Germinal center (tissue), 1 donor: ENCODE measurements around the gene ZSCAN9.
A peak's percentile ranks its signal among the peaks of the same experiment; 100 is the strongest.

Experiments used
- DNase-seq: peaks from one replicate; pipeline ENCODE4 v3.0.0; 2012; ENCODE audit warnings: mixed read lengths, low spot score

ZSCAN9 gene

GRCh38 chr6:28266962-28267694 lies 42.1 kb downstream of the ZSCAN9 start, which contains the start of gene ZSCAN26:
TSS of gene ZSCAN26 (plus strand) at chr6:28267143. CDS start at chr6:28271920, 4,777 bp downstream.
- peak; percentile 75 for DNase-seq

GRCh38 chr6:28267695-28268059 lies 42.6 kb downstream of the ZSCAN9 start:
- no peak for DNase-seq

DNA sequence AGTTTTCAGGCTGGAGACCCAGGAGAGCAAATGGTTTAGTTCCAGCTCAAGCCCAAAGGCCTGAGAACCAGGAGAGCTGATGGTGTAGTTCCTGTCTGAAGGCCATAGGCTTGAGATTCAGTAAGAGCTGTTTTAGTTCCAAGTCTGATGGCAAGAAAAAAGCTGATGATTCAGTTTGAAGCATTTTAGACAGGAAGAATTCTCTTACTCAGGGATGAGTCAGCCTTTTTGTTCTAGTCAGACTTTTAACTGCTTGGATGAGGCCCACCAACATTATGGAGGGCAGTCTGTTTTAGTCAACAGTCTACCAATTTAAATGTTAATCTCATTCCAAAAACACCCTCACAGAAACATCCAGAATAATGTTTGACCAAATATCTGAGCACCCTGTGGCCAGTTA lies 44.4 kb downstream of the ZSCAN9 start:
- no peak for DNase-seq

- DNase-seq: no peak
These were observed 49.8 kb downstream of the ZSCAN9 start for GRCh38 chr6:28274888-28275287.

DNA sequence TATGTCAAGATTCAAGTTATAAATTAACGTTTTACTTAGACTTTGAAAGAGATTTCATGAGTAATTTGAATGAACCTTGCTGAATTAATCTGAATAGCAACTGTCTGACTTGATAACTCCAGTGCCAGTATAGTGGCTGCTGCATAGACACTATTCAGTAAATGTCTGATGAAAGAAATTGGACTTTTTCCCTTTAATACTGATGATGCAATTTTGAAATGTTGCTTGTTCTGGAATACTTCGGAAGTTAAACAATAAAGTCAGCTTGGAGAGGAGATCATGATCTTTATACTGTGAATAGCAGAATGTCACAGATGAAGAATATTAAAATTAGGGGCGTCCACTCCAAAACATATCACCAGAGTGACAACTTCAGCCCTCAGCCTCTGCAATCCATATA lies 52.7 kb downstream of the ZSCAN9 start:
- no peak for DNase-seq

GRCh38 chr6:28280595-28281287 lies 55.7 kb downstream of the ZSCAN9 start:
- DNase-seq: no peak

- peak; percentile 47 for DNase-seq
These were observed 56.4 kb downstream of the ZSCAN9 start, which contains the start of gene PGBD1 for GRCh38 chr6:28281288-28282064. TSS of gene PGBD1 (plus strand) at chr6:28281572. CDS start at chr6:28283814, 2,242 bp downstream.

- no peak for DNase-seq
These were observed 57.9 kb downstream of the ZSCAN9 start for GRCh38 chr6:28282926-28283325.
